Neural progenitor cell (in vitro differentiated cells): ENCODE measurements around the gene SAMD4A.

Experiments used
- EZH2 ChIP-seq: fragments of 200-600 bp; sonication (generic); IDR thresholded peaks from 2 replicates; pipeline ENCODE4 v1.6.1; 2017; ENCODE audit warnings: antibody characterized with exemption, mild to moderate bottlenecking, moderate library complexity
- EZH2phosphoT487 ChIP-seq: fragments of 200-600 bp; sonication (generic); IDR thresholded peaks from 2 replicates; pipeline ENCODE4 v1.6.1; 2017; ENCODE audit warnings: antibody characterized with exemption
- TF ChIP-seq, protein P1 (sequence below): fragments of 200-600 bp; sonication (generic); IDR thresholded peaks from 2 replicates; pipeline ENCODE4 v1.5.1; 2017; ENCODE audit warnings: antibody characterized with exemption, mild to moderate bottlenecking

DNA sequence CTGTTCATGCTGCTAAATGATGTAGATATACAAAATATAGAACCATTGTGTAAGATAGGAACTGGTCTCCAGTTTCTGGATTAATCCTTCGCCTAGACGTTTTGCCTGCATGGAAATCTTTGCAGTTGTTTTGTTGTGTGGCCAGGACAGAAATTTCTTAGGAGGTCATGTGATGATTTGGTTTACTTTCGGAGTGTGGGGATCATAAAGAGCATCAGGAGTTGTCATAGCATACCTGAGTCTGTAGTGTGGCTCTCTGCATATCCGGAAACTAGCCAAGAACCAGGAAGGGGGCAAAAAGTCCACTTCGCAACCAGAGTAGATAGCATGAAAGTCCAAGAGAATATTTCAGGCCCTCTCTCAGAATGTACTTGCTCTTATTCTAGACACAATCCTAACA lies 3.1 kb downstream of the SAMD4A start:
- TF ChIP-seq, protein P1, sequence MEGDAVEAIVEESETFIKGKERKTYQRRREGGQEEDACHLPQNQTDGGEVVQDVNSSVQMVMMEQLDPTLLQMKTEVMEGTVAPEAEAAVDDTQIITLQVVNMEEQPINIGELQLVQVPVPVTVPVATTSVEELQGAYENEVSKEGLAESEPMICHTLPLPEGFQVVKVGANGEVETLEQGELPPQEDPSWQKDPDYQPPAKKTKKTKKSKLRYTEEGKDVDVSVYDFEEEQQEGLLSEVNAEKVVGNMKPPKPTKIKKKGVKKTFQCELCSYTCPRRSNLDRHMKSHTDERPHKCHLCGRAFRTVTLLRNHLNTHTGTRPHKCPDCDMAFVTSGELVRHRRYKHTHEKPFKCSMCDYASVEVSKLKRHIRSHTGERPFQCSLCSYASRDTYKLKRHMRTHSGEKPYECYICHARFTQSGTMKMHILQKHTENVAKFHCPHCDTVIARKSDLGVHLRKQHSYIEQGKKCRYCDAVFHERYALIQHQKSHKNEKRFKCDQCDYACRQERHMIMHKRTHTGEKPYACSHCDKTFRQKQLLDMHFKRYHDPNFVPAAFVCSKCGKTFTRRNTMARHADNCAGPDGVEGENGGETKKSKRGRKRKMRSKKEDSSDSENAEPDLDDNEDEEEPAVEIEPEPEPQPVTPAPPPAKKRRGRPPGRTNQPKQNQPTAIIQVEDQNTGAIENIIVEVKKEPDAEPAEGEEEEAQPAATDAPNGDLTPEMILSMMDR = no peak
- TF ChIP-seq EZH2 (no peak), EZH2phosphoT487 (no peak)
